T-helper 9 cell (primary cell): ENCODE results near the gene CD14.
"Not testable (repeated sequence)": the region's sequence is repeated elsewhere in the genome, so short reads cannot be mapped to it uniquely, and the experiment has no call there.

Experiments used
- DNase-seq: peaks from one replicate; pipeline ENCODE4 v3.0.0-alpha.2; 2020

Gene CD14

GRCh38 chr5:140593070-140593469 lies 39.9 kb downstream of the CD14 start:
- not testable (repeated sequence) for DNase-seq

- DNase-seq: no peak
Measured at GRCh38 chr5:140591747-140592372, 41.1 kb downstream of the CD14 start.

GRCh38 chr5:140590861-140591260 lies 42.1 kb downstream of the CD14 start:
- DNase-seq: no peak

GRCh38 chr5:140588311-140589070 lies 44.5 kb downstream of the CD14 start:
- DNase-seq: no peak

- no peak for DNase-seq
Measured at GRCh38 chr5:140587495-140587894, 45.5 kb downstream of the CD14 start.
